Measurements from ENCODE around the gene GALNT3.

DNA sequence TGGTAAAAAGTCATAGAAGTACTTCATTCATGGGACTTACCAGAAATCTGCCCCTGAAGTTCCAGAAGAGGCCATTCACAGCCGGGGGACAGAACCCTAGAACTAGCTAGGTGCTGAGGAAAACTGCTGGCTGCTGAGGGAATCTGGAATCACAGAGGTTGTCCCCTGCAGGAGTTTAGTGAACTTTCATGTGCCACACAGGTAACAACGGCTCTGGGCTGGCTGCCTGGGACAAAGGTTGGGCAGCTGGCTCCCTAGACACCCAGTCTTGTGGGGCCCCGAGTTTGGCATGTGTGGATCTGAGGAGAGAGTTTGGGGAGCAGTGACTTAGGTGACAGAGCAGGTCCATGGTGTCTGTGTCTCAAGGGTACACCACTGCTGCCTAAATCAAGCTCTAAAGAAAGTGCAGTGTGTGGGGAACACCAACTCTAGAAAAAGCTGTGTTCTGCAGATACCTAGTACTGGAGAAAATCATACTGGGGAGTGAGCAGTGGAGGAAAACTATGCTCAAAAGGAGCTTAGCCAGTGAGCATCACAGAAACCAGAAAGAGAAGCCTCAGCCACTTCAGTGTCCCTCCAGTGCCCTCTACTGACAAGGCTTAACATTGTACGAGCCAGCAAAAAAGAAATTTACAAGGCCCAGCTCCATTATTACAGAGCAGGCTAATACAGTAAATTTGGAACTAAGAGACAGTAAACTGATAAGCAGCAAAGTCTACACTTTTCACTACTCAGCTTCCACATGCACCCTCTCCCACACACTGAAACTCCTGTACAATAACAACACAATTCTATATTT lies 15.2 kb downstream of the GALNT3 start:
- TF ChIP-seq CTCF (IDR thresholded peaks at IDR 0.05): no peak
- TF ChIP-seq EZH2 (IDR thresholded peaks at IDR 0.05; ENCODE audit: borderline replicate concordance, insufficient read depth, low read depth, low read length, poor library complexity, severe bottlenecking): no peak

All from B cell (primary cell).